HG03139 (cell line): Measurements from ENCODE around the gene UPF1.

Experiments used
- ATAC-seq: cut with Tn5 transposase; IDR thresholded peaks from one replicate; pipeline ENCODE4 v1.9.1; 2021; ENCODE audit not compliant: unreplicated experiment

The UPF1 gene

DNA sequence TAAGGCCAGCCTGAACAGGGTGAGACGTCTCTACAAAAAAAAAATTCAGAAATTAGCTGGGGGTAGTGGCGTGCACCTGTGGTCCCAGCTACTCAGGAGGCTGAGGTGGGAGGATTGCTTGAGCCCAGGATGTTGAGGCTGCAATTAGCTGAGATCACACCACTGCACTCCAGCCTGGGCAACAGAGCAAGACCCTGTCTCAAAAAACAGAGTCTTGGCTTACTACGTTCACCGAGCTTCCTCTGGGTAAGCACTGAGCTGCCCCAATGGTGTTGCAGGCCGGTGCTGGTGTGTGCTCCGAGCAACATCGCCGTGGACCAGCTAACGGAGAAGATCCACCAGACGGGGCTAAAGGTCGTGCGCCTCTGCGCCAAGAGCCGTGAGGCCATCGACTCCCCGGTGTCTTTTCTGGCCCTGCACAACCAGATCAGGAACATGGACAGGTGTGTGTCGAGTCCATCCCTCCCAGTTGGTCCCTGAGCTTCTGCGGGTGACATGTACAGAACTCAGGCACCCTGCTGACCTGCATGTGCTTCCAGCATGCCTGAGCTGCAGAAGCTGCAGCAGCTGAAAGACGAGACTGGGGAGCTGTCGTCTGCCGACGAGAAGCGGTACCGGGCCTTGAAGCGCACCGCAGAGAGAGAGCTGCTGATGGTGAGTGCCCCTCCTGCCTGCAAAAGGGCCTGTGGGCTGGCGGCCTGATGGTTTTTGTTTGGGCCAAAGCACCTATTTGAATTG lies 24.1 kb downstream of the UPF1 start:
- no peak for ATAC-seq

DNA sequence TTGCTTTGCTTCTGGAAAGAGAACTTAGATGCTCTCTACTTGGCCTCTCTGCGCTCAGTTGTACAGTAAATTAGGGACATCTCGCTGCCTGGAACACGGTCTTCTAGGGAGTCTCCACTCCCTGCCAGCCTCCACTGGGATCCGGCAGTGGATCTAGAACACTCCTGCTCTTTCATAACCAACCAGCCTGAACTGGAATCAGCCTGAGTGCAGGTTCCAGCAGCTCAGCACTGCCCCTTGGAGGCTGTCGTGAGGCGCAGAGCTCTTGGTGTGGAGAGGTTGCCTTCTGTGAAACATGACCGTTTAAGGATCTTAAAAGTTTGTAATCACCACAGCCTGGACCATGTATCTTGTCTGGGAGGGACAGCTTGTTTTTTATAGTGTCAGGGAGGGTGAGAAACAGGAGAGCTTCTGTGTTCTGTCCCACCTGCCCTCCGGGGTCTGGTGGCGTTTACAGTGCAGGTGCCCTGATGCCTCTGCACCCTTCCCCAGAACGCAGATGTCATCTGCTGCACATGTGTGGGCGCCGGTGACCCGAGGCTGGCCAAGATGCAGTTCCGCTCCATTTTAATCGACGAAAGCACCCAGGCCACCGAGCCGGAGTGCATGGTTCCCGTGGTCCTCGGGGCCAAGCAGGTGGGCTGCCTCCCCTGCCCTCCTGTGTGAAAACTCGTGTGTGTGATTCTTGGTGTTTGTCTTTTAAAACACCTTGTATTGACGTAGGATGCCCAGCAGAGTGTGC lies 24.8 kb downstream of the UPF1 start:
- no peak for ATAC-seq

DNA sequence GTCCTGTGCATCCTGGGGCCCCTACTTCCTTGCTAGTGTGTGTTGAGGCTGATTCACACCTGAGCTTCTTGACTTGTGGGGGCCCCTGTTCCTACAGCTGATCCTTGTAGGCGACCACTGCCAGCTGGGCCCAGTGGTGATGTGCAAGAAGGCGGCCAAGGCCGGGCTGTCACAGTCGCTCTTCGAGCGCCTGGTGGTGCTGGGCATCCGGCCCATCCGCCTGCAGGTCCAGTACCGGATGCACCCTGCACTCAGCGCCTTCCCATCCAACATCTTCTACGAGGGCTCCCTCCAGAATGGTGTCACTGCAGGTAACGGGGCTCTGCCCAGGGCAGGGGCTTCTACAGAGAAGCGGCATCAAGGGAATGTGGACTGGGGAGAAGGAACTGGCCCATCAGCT lies 25.5 kb downstream of the UPF1 start:
- no peak for ATAC-seq

DNA sequence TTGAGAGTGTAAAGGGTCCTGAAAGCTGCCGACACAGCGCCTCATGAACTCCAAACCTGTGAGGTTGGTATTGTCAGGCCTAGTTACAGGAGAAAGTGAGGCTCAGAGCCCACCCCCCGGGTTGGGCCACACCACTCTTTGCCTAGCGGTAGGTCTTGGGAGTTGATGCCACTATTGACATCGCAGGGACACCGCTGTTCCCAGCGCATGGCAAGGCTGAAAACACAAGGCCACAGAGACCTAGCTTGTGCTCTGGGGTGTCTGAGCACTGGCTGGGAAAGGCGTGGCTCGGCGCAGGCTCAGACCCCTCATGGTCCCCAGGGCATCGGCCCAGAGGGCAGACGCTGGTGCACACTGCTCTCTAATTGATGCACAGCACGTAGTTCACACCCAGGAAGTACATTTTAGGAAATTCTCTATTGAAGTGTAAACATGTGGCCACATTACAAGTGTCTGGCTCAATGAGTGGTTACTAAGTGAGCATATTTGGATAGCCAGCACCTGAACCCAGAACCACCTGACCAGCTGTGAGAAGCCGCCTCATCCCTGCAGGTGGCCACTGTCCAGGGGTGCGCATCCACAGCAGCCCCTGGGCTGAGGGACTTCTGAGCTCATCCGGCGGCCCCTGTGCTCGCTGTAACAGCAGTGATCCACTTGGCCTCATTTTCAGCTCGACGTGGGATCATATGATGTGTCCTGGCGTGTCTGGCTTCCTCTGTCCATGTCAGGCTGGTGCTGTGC lies 27.3 kb downstream of the UPF1 start:
- ATAC-seq: no peak

- no peak for ATAC-seq
Observed at GRCh38 chr19:18859676-18860301, 28.0 kb downstream of the UPF1 start.

DNA sequence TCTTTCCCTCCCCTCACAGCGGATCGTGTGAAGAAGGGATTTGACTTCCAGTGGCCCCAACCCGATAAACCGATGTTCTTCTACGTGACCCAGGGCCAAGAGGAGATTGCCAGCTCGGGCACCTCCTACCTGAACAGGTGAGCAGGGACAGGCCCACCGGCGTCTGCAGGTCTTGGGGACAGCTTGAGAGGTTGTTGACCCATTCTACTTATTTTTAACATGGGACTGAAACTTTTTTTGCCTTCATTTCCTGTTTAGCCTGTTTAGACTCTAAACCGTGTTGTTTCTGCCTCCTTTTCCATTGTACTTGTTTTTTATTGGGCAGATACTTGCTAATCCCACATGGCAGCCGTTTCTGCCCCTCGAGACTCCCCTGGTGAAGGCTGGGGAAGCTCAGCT lies 28.5 kb downstream of the UPF1 start:
- no peak for ATAC-seq

DNA sequence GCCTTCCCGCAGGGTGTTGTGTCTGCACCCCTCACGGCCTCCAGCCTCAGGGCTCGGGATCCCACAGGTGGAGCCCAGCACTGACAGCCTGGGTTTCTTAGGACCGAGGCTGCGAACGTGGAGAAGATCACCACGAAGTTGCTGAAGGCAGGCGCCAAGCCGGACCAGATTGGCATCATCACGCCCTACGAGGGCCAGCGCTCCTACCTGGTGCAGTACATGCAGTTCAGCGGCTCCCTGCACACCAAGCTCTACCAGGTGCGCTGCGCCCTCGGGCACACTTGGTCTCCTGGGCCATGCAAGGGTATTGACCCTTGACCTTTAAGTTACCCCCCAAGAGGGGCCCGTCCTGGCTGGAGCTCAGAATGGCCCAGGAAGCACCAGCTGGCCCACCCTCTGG lies 29.0 kb downstream of the UPF1 start:
- no peak for ATAC-seq

GRCh38 chr19:18861235-18861634 lies 29.5 kb downstream of the UPF1 start:
- no peak for ATAC-seq

GRCh38 chr19:18861917-18862316 lies 30.2 kb downstream of the UPF1 start:
- no peak for ATAC-seq

- ATAC-seq: no peak
Observed at GRCh38 chr19:18862976-18863842, 31.4 kb downstream of the UPF1 start.

DNA sequence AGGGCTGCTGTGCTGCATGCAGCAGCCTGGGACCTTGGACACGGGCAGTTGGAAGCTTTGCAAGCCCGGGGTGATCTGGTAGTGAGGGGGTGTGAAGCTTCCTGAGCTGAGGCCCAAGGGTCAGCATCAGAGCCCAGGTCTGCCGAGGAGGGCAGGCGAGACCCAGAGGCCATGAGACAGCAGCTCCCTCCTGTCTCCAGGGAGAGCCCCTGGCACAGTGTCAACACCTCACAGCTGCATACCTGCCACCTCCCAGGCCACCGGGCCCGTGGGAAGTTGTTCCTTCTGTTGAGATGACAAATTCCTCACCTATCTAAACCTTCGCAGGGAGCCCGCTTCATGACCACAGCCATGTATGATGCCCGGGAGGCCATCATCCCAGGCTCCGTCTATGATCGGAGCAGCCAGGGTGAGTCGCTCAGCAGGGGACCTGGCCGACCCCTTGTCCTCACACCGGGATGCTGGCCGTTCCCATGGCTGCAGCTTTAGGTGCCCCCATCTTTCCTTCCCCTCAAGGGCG lies 32.1 kb downstream of the UPF1 start:
- no peak for ATAC-seq

DNA sequence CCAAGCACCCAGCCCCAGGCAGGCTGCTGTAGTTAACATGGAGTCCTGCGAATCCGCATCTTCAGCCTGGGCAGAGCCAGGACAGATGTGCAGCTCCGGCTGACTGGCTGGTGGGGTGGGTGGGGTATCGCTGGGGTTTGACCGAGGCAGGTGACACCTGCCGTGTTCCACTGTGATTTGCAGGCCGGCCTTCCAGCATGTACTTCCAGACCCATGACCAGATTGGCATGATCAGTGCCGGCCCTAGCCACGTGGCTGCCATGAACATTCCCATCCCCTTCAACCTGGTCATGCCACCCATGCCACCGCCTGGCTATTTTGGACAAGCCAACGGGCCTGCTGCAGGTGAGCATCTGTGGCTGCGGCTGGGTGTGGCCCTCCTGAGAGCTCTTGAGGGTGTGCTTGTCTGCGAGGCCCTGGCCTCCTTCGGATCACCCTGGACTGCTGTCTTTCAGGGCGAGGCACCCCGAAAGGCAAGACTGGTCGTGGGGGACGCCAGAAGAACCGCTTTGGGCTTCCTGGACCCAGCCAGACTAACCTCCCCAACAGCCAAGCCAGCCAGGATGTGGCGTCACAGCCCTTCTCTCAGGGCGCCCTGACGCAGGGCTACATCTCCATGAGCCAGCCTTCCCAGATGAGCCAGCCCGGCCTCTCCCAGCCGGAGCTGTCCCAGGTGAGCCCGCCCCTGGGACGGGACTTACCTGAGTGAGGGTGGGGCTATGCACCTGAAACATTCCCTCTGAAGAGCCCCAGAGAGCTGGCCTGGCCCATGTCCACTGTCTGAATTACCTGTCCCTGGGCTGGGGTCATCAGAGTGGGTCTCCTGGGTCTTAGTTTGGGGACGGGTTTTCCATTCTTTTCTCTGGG lies 33.6 kb downstream of the UPF1 start:
- ATAC-seq: no peak

- ATAC-seq: no peak
Observed at GRCh38 chr19:18865973-18866799, 34.4 kb downstream of the UPF1 start.

DNA sequence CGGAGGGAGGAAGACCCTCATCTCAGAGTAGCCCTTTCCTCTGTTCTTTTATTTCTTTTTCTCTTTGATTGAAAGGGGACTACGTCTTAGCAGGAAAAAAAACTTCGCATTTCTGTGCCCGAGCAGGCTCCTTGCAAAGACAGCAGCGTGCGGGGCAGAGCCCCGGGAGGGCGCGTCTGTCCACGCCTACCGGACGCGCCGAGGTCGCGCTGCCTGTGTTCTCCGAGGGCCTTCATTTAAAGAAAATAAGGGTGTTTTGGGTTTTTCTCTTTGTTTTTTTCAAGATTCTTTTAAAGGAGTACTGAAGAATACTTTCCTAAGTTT lies 35.0 kb downstream of the UPF1 start:
- no peak for ATAC-seq

DNA sequence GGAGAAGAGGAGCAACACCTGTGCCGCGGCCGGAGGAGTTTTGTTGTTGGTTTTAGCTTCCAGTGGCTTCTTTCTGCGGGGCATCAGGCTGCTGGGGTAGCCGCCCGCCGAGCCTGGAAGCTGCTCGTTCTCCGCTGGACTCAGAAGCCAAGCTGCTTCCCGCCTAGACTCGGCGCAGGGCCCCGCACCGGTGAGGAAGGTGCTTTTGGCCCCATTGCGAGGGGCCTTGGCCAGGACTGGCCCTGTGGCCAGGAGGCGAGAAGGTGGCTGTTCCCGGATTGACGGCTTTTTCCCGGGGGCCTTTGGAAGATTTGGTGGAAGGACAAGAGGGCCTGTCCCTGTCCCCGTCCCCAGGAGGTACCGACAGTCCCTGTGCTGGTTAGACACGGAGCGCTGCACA lies 35.4 kb downstream of the UPF1 start:
- no peak for ATAC-seq

GRCh38 chr19:18867751-18868150 lies 36.0 kb downstream of the UPF1 start:
- ATAC-seq: no peak

DNA sequence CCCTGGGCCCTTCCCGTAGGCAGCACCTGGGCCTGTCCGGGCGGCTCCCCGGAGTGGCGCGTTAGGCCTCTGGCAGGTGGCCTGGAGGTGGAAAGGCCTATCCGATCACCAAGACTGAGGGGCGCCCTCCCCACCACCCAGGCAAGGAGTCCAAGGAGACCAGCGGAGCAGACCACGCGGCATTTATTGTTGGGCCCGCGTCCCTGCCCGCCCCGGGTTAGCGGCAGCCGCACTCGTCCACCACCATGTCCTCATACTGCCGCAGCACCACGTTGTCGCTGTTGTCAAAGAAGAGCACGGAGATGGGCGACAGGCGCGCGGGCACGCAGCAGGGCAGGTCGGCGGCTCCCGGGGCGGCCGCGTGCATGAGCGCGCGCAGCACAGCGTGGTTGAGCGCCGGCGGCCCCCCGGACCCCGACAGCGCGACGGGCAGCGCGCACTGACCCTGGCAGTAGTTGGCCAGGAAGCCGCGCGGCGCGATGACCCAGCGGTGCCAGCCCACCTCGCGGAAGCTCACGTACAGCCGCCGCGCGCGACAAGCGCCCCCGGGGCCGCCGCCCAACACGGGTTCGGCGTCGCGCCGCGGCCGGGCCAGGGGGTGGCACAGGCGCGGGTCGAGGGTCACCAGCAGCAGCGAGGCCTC lies 36.7 kb downstream of the UPF1 start:
- no peak for ATAC-seq

GRCh38 chr19:18869023-18869618 lies 37.4 kb downstream of the UPF1 start:
- ATAC-seq: no peak
